Measurements from ENCODE around the gene HIVEP3.
A peak's percentile ranks its signal among the peaks of the same experiment; 100 is the strongest.

The HIVEP3 gene

DNA sequence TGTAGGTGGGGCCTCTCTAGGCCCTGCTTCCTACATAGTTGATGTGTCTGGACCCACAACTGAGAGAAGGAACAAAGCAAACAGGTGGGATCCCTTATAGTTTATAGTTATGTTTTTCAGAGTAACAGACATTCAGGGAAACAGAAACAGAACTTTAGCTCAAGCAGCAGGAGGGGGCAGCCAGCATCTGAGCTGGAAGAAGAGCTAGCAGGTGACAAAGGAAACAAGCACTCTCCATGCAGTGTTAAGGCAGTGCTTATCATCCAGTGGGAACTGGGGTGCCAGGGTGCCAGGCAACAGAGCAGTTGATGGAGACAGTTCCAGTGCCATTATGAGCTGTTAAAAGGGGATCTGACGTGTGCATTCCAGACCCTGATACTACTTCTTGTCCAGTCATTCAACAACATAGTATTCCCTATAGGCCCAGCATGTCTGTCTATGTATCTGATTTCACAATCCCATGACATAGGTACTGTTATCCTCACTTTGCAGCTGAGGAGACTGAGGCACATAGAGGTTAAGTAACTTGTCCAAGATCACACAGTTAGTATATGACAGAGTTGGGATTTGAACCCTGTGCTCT, 13.5 kb downstream of the HIVEP3 start:
- no peak for DNase-seq (ENCODE audit: low read depth)
- no peak for TF ChIP-seq CTCF (conservative IDR thresholded peaks at IDR 0.05; ENCODE audit: low read length)
- H3K4me3 ChIP-seq (ENCODE audit: low read length): no peak overlapping the region

DNA sequence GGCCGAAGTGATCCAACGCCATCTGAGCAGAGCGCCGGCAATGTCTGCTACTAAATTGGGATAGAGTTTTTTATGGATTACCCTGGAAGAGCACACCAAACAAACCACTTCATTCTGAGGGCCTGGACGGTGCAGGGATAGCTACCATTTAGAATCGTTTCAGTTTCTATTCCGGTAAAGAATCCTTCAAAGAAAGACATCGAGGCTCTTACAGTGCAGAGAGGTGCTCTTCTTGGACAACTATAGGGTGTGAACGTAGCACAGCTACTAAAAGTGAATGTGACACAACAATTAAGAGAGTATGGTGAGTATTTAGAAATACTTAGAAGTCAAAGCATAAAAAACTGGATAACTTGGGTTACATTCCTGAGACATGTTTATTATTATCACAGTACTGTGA, 16.1 kb downstream of the HIVEP3 start:
- TF ChIP-seq CTCF (conservative IDR thresholded peaks at IDR 0.05; ENCODE audit: low read length): no peak
- no peak for DNase-seq (ENCODE audit: low read depth)

GRCh38 chr1:41902159-41902577, 16.6 kb downstream of the HIVEP3 start:
- DNase-seq (ENCODE audit: low read depth): peak; percentile 79
- no peak for TF ChIP-seq CTCF (conservative IDR thresholded peaks at IDR 0.05; ENCODE audit: low read length)
- no peak overlapping the region for H3K4me3 ChIP-seq (ENCODE audit: low read length)

More for the DNA sequence above, 16.1 kb downstream of the HIVEP3 start:
- H3K4me3 ChIP-seq (ENCODE audit: low read length): no peak overlapping the region

DNA sequence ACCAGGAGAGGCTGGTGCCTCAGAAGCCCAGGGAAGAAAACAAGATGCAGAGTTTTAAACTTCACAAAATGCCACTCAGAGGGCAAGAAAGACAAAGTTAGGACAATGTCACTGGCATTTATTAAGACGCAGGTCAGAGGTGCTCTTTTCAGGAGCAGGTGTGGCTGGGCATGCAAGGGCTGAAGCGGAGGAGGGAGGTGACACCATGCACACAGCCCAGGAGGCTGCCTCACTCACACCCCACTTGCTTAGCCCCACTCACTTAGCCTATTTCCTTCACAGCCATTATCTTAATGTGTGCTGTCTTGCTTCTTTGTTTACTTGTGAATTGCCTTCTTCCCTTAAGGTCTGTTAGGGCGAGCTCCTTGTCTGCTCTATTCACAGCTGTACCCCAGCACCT, 17.2 kb downstream of the HIVEP3 start:
- H3K4me3 ChIP-seq (ENCODE audit: low read length): no peak overlapping the region
- TF ChIP-seq CTCF (conservative IDR thresholded peaks at IDR 0.05; ENCODE audit: low read length): no peak
- no peak for DNase-seq (ENCODE audit: low read depth)

GRCh38 chr1:41900603-41901444, 17.9 kb downstream of the HIVEP3 start:
- H3K4me3 ChIP-seq (ENCODE audit: low read length): no peak overlapping the region
- DNase-seq (ENCODE audit: low read depth): peak; percentile 66
- TF ChIP-seq CTCF (conservative IDR thresholded peaks at IDR 0.05; ENCODE audit: low read length): no peak

DNA sequence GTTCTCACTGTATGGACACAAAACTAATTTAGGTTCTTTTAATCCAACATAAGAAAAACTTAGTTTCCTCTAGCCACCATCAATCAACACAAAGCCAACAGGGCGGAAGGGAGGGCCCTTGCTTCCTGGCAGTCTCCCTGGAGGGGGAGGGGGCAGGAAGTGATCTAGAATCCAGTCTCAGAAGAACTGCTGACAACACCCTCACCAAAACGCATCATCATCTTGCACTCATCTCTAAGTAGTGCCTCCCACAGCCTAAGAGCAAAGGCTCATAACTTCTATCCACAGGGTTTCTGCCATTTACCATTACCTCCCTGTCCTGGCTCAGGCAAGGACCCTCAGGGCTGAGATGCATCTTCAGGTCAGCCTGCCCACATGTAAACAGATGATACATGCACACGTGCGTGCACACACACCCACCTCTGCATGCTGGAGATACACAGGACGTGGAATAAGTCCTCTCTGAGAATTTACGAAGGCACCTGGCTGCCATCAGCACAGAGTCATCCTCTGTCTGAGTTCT, 20.5 kb downstream of the HIVEP3 start:
- H3K4me3 ChIP-seq (ENCODE audit: low read length): no peak overlapping the region
- TF ChIP-seq CTCF (conservative IDR thresholded peaks at IDR 0.05; ENCODE audit: low read length): no peak
- DNase-seq (ENCODE audit: low read depth): peak; percentile 58

- no peak for TF ChIP-seq CTCF (conservative IDR thresholded peaks at IDR 0.05; ENCODE audit: low read length)
- H3K4me3 ChIP-seq (ENCODE audit: low read length): no peak overlapping the region
- DNase-seq (ENCODE audit: low read depth): no peak
Measured at GRCh38 chr1:41895552-41895951, 23.2 kb downstream of the HIVEP3 start.

Data from AG10803 (cell line).